NT2/D1 (cell line): ENCODE results near the gene TRIOBP.

Source experiments
- SUZ12 ChIP-seq: IDR thresholded peaks from 2 replicates; pipeline ENCODE4 v1.6.1; 2011; ENCODE audit not compliant: insufficient read length, insufficient read depth; ENCODE audit errors: extremely low read depth
- YY1 ChIP-seq: IDR thresholded peaks from 2 replicates; pipeline ENCODE4 v1.6.1; 2011; ENCODE audit not compliant: insufficient read length, insufficient read depth
- ZNF274 ChIP-seq: IDR thresholded peaks from 2 replicates; pipeline ENCODE4 v1.6.1; 2011; ENCODE audit warnings: mild to moderate bottlenecking, low read depth, low read length

DNA sequence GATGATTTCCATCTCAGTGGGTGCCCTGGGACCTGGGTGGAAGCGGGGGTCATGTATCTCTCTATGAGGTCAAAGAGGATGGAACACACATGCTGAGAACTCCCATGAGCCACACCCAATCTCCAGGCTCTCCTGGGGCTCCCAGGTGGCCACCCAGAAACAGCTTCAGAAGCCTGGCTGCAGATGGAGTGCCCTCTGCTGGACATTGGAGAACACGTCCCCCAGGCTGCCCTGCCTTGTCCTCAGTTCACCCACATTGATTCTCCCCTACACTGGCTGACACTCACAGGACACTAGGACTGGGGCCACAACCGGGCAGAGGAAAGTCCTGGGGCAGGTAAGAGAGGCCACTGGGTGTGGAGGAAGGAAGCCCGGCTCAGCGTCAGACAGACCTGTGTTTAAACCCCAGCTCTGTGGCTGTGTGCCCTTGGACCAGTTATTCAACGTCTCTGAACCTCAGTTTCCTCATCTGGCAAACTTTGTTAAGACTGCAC is 15.2 kb upstream of the TRIOBP start:
- TF ChIP-seq SUZ12 (no peak), ZNF274 (no peak), YY1 (no peak)
